NCI-H345 treated with DMSO at 0.1 percent for 48 hours (cell line): Measurements from ENCODE around the gene CABP4.
"Not testable (repeated sequence)": the region's sequence is repeated elsewhere in the genome, so short reads cannot be mapped to it uniquely, and the experiment has no call there.

Experiments
- DNase-seq: peaks from one replicate; lab custom pipeline; 2025; ENCODE audit not compliant: unreplicated experiment; lab: John Stamatoyannopoulos, UW

The CABP4 gene

GRCh38 chr11:67418476-67419281, 36.5 kb upstream of the CABP4 start:
- peak; percentile 36 for DNase-seq

DNA sequence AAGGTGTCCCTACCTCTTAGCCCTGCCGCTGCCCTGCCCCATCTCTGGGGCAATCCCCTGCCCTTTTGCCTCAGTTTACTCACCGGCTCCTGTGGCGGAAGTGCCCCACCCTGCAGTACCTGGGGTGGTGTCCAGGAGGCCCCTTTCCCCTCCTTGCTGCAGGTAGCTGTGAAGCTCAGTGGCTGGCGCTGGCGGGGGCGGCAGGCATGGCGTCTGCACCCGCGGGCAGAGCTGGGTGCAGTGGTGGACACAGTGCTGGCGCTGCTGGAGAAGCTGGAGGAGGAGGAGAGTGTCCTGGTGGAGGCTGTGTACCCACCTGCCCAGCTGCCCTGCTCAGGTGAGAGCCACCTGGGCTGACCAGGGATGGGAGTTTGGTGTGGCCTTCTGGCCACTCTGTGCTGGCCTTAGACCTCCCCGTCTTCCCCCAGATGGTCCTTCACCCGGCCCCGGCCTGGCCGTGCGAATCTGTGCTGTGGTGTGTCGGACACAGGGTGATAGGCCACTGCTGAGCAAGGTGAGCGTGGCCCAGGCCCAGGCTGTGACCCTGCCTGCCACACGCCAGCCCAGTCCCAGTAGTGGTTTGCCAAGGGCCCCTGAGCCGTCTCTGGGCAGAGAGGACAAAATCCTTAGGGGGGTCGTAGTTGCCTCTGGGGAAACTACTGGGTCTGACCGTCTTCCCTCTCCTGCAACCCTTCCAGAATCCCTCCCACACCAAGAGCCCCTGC, 35.7 kb upstream of the CABP4 start:
- DNase-seq = no peak

DNA sequence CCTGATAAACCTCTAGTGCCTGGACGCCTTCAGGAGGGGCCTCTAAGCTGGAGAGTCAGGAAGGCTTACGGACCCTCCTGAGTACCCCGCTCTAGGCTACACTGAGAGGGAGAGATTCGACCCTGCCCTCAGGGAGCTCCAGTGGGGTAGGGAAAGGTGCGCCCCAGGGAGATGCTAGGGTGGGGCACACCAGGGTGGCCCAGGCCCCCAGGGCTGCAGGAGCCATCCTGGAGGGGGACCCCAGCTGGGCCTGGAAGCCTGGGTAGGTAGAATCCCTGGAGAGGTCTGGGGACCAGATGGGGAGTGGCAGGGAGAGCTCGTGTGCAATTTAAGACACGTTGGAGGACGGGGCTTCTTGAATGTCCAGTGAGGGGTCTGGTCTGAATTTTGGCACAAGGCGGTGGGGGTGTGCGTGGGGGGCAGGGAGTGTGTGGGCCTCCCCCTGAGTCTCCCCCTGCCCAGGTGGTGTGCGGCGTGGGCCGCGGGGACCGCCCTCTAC, 35.0 kb upstream of the CABP4 start:
- DNase-seq = no peak

DNA sequence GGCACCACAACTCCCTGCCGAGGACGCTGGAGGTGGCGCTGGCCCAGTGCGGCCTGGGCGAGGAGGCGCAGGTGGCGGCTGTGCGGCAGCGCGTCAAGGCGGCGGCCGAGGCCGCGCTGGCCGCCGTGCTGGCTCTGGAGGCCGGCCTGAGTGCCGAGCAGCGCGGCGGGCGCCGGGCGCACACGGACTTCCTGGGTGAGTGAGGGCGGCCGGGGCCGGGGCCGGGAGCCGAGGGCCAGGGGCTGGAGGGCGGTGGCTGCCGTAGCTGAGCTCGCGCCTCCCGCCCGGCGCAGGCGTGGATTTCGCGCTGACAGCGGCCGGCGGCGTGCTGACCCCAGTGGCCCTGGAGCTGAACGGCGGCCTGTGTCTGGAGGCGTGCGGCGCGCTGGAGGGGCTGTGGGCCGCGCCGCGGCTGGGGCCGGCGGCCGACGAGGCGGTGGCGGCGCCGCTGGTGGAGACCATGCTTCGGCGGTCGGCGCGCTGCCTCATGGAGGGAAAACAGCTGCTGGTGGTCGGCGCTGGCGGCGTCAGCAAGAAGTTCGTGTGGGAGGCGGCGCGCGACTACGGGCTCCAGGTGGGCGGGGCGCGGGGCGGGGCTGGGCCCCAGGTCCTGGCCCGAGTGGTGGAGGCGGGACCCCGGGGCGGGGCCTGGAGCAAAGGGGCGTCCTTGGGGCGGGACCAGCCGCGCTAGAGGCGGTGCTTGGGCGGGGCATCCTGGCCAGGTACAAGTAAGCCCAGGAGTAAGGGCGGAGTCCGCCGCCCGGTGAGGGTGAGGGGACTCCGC, 34.3 kb upstream of the CABP4 start:
- DNase-seq = peak; percentile 88

DNA sequence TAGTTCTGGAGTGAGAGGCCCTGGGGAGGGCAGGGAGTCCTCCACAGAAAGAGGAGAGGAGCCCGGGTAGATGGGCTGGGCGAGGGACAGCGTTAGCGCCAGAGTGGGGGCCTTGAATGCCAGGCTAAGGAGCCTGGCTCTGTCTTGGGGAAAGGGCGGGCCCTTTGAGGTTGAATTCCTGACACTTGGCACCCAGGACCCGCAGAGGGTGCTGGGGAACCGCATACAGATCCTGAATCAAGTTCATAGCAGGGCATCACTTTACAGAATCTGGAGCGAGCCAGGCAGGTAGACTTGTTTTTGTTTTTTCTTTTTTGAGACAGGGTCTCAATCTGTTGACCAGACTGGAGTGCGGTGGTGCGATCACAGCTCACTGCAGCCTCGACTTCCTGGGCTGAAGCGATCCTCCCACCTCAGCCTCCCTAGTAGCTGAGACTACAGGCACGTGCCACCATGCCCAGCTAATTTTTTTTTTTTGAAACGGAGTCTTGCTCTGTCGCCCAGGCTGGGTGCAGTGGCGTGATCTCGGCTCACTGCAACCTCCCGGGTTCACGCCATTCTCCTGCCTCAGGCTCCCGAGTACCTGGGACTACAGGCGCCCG, 33.6 kb upstream of the CABP4 start:
- DNase-seq = no peak

GRCh38 chr11:67422891-67423290, 32.3 kb upstream of the CABP4 start:
- DNase-seq = no peak

DNA sequence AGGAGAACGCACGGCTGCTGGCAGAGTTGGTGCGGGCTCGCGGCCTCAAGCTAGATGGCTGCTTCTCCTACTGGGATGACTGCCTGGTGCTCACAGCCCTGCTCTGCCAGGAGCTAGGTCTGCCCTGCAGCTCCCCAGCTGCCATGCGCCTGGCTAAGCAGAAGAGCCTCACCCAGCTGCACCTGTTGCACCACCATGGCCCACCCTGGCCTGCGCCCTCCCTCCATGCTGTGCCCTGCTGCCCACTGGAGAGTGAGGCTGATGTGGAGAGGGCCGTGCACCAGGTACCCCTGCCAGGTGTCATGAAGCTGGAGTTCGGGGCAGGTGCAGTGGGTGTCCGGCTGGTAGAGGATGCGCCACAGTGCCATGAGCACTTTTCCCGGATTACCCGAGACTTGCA, 31.7 kb upstream of the CABP4 start:
- DNase-seq = no peak

DNA sequence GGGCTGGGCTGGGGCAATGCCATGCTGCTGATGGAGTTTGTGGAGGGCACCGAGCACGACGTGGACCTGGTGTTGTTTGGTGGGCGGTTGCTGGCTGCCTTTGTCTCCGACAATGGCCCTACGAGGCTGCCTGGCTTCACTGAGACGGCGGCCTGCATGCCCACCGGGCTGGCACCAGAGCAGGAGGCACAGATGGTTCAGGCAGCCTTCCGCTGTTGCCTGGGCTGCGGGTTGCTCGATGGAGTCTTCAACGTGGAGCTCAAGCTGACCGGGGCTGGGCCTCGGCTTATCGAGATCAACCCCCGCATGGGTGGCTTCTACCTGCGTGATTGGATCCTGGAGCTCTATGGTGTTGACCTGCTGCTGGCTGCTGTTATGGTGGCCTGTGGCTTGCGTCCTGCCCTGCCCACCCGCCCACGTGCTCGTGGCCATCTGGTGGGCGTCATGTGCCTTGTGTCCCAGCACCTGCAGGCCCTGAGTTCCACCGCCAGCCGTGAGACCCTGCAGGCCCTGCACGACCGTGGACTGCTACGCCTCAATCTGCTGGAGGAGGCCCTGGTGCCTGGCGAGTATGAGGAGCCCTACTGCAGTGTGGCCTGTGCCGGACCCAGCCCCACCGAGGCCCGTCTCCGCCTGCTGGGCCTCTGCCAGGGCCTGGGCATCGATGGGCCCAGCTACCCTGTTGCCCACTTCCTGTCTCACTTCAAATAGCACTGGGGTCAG, 31.1 kb upstream of the CABP4 start:
- DNase-seq = no peak

DNA sequence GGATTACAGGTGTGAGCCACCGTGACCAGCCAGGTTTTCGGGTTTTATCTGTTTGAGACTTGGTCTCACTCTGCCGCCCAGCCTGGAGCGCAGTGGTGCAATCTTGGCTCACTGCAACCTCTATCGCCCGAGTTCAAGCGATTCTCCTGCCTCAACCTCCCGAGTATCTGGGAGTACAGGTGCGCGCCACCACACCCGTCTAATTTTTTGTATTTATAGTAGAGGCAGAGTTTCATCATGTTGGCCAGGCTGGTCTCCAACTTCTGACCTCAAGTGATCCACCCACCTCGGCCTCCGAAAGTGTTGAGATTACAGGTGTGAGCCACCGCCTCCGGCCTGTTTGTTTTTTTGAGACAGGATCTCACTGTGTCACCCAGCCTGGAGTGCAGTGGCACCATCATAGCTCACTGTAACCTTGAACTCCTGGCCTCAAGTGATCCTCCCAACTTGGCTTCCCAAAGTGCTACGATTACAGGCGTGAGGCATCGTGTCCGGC, 27.7 kb upstream of the CABP4 start:
- DNase-seq = not testable (repeated sequence)

DNA sequence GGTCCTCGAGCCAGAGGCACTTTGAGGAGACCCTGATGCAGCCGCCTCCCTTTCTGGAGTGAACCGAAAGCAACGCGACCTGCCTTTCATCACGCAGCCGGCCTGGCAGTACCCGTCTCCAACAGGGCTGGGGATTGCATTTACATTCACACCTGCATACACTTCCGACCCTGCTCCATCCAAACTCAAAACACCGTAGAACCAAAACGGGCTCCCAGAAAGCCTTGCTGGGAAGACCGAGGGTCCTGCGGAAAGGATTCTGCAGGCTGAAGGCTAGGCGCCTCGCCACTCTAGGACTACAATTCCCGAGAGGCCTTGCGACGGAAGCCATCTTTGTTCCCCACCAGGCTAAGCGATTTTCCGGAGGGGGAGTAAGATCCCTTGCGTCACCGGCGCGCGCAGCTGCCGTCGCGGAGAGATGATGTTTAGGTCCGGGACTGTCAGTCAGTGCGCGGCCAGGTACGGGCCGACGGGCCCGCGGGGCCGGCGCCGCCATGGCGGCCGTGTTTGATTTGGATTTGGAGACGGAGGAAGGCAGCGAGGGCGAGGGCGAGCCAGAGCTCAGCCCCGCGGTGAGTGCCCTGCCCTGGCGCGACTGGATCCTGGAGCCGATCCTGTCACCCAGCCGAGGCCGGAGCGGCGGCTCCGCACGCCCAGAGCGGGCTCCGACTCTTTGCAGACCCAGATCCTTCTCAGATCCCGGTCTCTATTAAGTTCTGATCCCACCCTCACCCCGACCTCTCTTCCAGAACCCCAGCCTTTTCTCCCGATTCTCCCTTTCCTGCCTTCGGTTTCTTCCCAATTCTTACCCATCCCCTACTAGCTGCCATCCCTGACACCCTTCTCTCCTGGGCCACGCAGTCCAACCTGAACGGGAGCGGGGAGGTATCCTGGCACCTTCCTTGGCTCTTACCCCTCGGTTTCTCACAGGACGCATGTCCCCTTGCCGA, 26.8 kb upstream of the CABP4 start, which contains the start of gene RPS6KB2:
RPS6KB2 (plus strand) TSS at position 443 of the 950 bp plus-strand sequence; CDS start at position 495, 52 bp downstream.
- DNase-seq = peak; percentile 95

- no peak for DNase-seq
Measured at GRCh38 chr11:67429038-67429668, 26.0 kb upstream of the CABP4 start.

DNA sequence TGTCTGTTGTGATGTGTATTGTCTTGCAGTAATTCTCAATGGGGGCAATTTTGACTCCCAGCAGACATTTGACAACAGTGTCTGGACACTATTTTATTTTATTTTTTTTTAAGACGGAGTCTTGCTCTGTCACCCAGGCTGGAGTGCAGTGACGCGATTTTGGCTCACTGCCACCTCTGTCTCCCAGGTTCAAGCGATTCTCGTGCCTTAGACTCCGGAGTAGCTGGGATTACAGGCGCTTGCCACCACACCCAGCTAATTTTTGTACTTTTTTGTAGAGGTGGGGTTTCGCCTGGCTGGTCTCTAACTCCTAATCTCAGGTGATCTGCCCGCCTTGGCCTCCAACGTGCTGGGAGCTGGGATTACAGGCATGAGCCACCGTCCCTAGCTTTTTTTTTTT, 25.4 kb upstream of the CABP4 start:
- DNase-seq = no peak

GRCh38 chr11:67431346-67432249, 23.6 kb upstream of the CABP4 start:
- no peak for DNase-seq

GRCh38 chr11:67432655-67433349, 22.4 kb upstream of the CABP4 start:
- DNase-seq = no peak

DNA sequence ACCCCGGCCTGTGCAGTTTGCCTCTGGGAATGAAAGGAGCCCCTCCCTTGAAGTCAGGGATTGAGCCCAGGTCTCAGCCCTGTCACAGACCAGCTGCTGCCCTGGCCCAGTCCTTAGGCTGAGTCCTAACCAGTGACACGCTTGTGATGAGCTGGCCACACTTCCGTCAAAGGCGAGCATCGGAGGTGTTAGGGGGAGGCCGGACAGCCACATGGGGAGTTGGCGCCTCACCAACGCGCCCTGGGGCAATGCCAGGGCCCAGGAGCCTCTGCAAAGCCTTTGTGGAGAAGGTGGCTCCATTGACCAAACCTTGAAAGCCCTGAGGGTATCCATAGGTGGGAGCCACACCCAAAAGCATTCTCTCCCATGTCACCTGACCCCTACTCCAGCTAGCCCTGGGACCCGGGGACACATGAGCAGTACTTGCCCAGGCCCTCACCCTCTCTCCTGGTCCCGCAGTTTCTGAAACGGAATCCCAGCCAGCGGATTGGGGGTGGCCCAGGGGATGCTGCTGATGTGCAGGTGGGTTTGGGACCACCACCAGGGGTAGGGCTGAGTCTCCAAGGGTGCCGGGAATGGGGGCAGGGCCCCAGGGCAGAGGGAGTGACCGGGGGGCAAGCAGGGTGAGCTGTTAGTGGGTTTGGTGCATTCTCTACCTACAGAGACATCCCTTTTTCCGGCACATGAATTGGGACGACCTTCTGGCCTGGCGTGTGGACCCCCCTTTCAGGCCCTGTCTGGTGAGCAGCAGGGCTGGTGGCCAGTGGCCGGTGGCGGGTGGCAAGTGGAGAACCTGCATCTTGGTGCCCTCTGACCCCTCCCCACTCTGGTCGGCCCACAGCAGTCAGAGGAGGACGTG, 21.4 kb upstream of the CABP4 start:
- DNase-seq = no peak

GRCh38 chr11:67434395-67434881, 20.7 kb upstream of the CABP4 start:
- no peak for DNase-seq
